ENCODE data around the gene DNAH1. TPM values are rescaled to one million over a fixed set of nuclear protein-coding genes. Genes with fewer than 3 reads are reported as not detected.

Gene DNAH1
- total RNA-seq, 5 donors from 2014 or later (not counting 1 experiment from before 2014, with no cell fraction given), result 41.5 to 72.0 (median 44.2) TPM

DNA sequence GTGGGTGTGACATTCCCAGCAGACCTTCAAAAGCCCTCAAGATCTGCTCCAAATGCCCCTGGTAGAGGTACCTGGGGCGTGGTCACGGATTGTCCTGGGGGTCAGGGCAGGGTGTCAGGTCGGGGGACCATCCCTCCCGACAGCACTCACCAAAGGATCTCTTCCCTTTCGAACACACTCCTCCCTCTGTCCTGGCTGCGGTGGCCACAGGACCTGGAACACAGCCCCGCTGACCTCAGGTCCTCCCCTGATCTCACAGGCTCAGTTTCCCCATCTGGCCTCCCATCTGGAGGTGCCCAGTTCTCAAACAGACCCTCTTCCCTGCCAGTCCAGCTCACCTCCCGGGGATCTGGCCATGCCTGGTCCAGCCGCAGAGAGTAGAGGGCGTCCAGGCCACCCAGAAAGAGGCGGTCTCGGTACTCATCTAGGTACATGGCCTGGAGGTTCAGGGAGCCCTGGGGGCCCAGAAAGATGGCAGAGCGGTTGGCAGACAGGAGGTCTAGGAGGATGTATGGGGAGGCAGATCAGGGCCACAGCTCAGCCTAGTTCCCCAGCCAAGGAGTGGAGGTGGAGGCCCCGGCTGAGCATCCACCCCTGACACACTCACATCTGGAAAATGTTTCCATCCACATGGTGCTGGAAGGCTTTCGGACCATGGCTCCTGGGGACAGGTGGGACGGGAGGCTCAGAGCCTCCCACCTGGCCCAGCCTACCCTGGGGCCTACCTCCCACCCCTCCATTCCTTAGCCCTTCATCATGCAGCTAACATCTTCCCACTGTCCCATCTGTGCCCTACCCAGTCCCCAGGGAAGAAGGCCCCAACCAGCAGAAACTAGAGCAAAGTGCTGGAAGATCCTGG, 126.5 kb downstream of the DNAH1 start:
- no peak overlapping the region for H3K27ac Mint-ChIP-seq
- WGBS (ENCODE audit: insufficient coverage), result 86% methylated on average over 14 of the region's 16 CpGs
- DNase-seq, result no peak

DNA sequence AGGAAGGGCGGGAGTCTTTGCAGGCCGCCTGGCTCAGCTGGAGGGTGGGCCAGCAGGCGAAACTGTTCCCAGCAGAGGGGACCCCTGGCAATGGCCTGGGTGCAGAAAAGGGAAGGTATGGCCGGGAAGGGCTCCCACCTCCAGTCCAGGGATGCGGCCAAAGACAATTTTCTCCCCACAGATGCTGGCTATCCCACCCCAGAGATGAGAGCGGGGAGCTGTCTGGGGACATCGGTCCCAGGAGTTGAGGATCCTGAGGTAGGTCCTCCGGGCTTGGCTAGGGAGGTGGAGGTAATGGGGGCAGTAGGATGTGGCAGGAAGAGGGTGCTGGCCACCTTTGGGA, 127.1 kb downstream of the DNAH1 start:
- no peak overlapping the region for H3K27ac Mint-ChIP-seq
- CTCF ChIA-PET, result no interaction called here

More for the DNA sequence above, 126.5 kb downstream of the DNAH1 start:
- ChIA-PET POLR2A (no interaction called here), CTCF (no interaction called here)
- peaks cover 8 to 14% (median 9%) of the 10 kb centered on the region in 3 donors for H3K4me1 Mint-ChIP-seq
- no peak overlapping the region for H3K27ac ChIP-seq (ENCODE audit: low read length)
- H3K27me3 ChIP-seq (replicated peaks in 1 of 2; ENCODE audit: control insufficient read depth in 2 of 2, extremely low read depth in 1 of 2, insufficient read depth in 2 of 2, low read length in 1 of 2), result peaks cover 0 to 10% of the 10 kb centered on the region in 2 experiments
- no peaks in the 10 kb centered on the region for H3K27me3 Mint-ChIP-seq
- no peaks in the 10 kb centered on the region for H3K9me3 ChIP-seq
- no peaks in the 10 kb centered on the region for H3K9me3 Mint-ChIP-seq
- H3K36me3 Mint-ChIP-seq, result no peaks in the 10 kb centered on the region
- H3K4me3 Mint-ChIP-seq, result no peak overlapping the region
- peaks cover 0 to 23% of the 10 kb centered on the region in 2 experiments for H3K4me1 ChIP-seq (ENCODE audit: control insufficient read depth in 1 of 2, extremely low read depth in 1 of 2, insufficient read depth in 2 of 2, low read length in 2 of 2)
- no peak for ATAC-seq (replicated peaks in 1 of 4)
- H3K4me3 ChIP-seq (ENCODE audit: control insufficient read depth in 1 of 2, extremely low read depth in 1 of 2, low read length in 1 of 2), result no peak overlapping the region
- no peaks in the 10 kb centered on the region for H3K36me3 ChIP-seq (ENCODE audit: control insufficient read depth in 2 of 2, extremely low read depth in 1 of 2, insufficient read depth in 1 of 2, low read length in 1 of 2)

DNA sequence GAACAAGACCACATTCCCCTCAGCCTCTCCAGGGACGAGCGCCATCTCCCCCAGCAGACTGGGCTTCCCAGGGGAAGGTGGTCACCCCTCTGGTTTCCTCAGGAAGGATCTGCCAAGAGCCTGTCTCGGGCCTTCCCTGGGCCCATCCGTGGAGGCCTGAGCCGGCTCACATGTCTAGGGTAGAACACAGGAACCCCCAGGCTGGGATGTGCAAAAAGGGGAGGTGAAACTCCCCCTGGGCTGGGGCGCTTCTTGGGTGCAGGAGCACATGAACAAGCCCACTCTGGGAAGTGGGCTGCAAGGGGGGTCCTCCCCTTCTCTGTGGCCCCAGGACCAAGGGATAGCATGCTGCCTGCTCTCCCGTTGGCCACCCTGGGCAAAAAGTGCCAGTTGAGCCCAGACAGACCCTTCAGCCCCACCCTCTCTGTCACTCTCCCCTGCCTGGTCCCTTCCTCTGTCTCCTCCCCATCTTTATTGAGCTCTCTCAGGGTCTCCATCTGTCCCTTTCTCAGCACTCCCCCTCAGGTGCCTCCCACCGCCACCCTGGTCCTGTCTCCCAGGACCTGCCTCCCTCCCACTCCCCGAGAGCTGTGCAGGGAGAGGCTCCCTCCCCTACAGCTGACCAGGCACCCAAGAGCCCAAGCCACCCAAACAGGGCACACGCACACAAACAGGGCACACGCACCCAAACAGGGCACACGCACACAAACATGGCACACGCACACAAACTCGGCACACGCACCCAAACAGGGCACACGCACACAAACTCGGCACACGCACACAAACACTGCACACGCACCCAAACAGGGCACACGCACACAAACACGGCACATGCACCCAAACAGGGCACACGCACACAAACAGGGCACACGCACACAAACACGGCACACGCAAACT, 127.9 kb downstream of the DNAH1 start:
- H3K9me3 ChIP-seq, result no peaks in the 10 kb centered on the region
- ChIA-PET CTCF (interaction anchor here (0.6 to 1.6 kb wide), 3 partner anchors 18 to 92 kb away, joined by 3 to 4 read pairs (median 3); partner anchors contain the start of gene UQCC5 (in 1 of the 2)), POLR2A (no interaction called here)
- DNase-seq (no peak), ATAC-seq (replicated peaks in 1 of 4) (no peak)
- H3K27me3 Mint-ChIP-seq, result no peaks in the 10 kb centered on the region
- no peak overlapping the region for H3K4me3 Mint-ChIP-seq
- WGBS (ENCODE audit: insufficient coverage), result 90% methylated on average over 20 of the region's 25 CpGs
- H3K4me1 Mint-ChIP-seq, result peaks cover 8 to 18% (median 9%) of the 10 kb centered on the region in 3 donors
- peak overlapping the region in 1 of 2 donors; percentile 2 for H3K4me3 ChIP-seq (ENCODE audit: control insufficient read depth in 1 of 2, extremely low read depth in 1 of 2, low read length in 1 of 2)
- peaks cover 0 to 23% of the 10 kb centered on the region in 2 experiments for H3K4me1 ChIP-seq (ENCODE audit: control insufficient read depth in 1 of 2, extremely low read depth in 1 of 2, insufficient read depth in 2 of 2, low read length in 2 of 2)
- no peak overlapping the region for H3K27ac ChIP-seq (ENCODE audit: low read length)
- no peaks in the 10 kb centered on the region for H3K36me3 Mint-ChIP-seq
- H3K27me3 ChIP-seq (replicated peaks in 1 of 2; ENCODE audit: control insufficient read depth in 2 of 2, extremely low read depth in 1 of 2, insufficient read depth in 2 of 2, low read length in 1 of 2), result peaks cover 0 to 10% of the 10 kb centered on the region in 2 experiments
- H3K9me3 Mint-ChIP-seq, result no peaks in the 10 kb centered on the region
- H3K27ac Mint-ChIP-seq, result no peak overlapping the region
- no peaks in the 10 kb centered on the region for H3K36me3 ChIP-seq (ENCODE audit: control insufficient read depth in 2 of 2, extremely low read depth in 1 of 2, insufficient read depth in 1 of 2, low read length in 1 of 2)

More for the DNA sequence above, 127.1 kb downstream of the DNAH1 start:
- Mint-ChIP-seq H3K9me3 (no peaks in the 10 kb centered on the region), H3K27me3 (no peaks in the 10 kb centered on the region), H3K4me3 (no peak overlapping the region), H3K4me1 (peaks cover 8 to 18% (median 9%) of the 10 kb centered on the region in 3 donors), H3K36me3 (no peaks in the 10 kb centered on the region)
- ATAC-seq (replicated peaks in 1 of 4) (no peak), DNase-seq (no peak)
- POLR2A ChIA-PET, result no interaction called here
- no peaks in the 10 kb centered on the region for H3K9me3 ChIP-seq
- WGBS (ENCODE audit: insufficient coverage), result no CpG with 5 or more reads among the region's 8 CpGs
- H3K4me3 ChIP-seq (ENCODE audit: control insufficient read depth in 1 of 2, extremely low read depth in 1 of 2, low read length in 1 of 2), result no peak overlapping the region
- peaks cover 0 to 23% of the 10 kb centered on the region in 2 experiments for H3K4me1 ChIP-seq (ENCODE audit: control insufficient read depth in 1 of 2, extremely low read depth in 1 of 2, insufficient read depth in 2 of 2, low read length in 2 of 2)
- H3K36me3 ChIP-seq (ENCODE audit: control insufficient read depth in 2 of 2, extremely low read depth in 1 of 2, insufficient read depth in 1 of 2, low read length in 1 of 2), result no peaks in the 10 kb centered on the region
- H3K27ac ChIP-seq (ENCODE audit: low read length), result no peak overlapping the region
- H3K27me3 ChIP-seq (replicated peaks in 1 of 2; ENCODE audit: control insufficient read depth in 2 of 2, extremely low read depth in 1 of 2, insufficient read depth in 2 of 2, low read length in 1 of 2), result peaks cover 0 to 10% of the 10 kb centered on the region in 2 experiments

DNA sequence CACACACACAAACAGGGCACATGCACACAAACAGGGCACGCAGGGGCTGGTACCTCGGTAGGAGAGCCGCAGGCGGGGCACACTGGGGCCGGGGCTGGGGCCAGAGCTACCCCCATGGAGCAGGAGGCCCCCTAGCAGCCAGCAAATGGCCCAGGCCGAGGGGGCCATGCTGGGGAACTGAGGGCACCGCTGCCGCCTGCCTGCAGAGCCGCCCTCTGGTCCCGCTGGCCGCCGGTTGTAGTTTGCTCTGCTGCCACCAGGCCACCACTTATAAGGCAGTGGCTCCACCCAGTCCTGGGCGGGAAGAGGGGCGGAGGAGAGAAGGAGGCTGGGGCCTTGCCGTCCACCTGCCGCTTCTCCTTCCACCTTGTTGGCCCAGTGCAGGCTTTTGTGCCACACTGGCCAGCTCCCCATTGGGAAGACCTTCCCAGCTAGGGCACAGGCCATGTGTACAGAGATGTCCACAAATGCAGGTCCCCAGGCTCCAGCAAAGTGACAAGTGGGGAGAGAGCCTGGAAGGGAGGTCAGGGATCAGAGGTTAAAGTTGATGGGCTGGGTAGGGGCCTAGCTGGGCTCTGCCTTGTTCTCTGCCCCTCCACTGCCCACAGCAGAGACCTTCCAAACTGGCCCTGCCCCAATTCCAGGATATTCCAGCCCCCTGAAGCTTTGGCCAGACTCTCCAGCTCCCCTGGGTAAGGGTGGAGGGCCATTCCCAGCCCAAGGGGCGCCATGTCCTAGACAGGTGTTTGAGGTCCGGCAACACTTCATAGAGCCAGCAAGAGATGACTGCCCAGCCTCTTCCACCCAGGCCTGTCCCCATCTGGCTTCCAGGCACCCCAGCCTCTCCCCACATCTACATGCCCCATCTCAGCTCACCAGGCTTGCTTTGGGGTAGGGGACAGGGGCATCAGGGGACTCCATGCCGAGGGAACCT, 129.0 kb downstream of the DNAH1 start, which contains the start of gene SEMA3G:
Gene SEMA3G, minus strand, starts transcription at position 244 of the 934 bp plus-strand sequence. Its CDS starts 76 bp downstream, at position 168.
- Mint-ChIP-seq H3K4me1 (peaks cover 8 to 18% (median 9%) of the 10 kb centered on the region in 3 donors), H3K9me3 (no peaks in the 10 kb centered on the region), H3K27me3 (no peaks in the 10 kb centered on the region), H3K36me3 (no peaks in the 10 kb centered on the region), H3K4me3 (no peak within 1 kb of the TSS), H3K27ac (peak within 1 kb of the TSS in 1 of 2 donors; percentile 31)
- H3K9me3 ChIP-seq, result no peaks in the 10 kb centered on the region
- H3K27me3 ChIP-seq (replicated peaks in 1 of 2; ENCODE audit: control insufficient read depth in 2 of 2, extremely low read depth in 1 of 2, insufficient read depth in 2 of 2, low read length in 1 of 2), result peaks cover 0 to 10% of the 10 kb centered on the region in 2 experiments
- 35% methylated on average over 13 of the region's 19 CpGs for WGBS (ENCODE audit: insufficient coverage)
- H3K36me3 ChIP-seq (ENCODE audit: control insufficient read depth in 2 of 2, extremely low read depth in 1 of 2, insufficient read depth in 1 of 2, low read length in 1 of 2), result no peaks in the 10 kb centered on the region
- H3K27ac ChIP-seq (ENCODE audit: low read length), result no peak within 1 kb of the TSS
- ChIA-PET CTCF (interaction anchor here (0.6 to 3.8 kb wide), 8 partner anchors 17 to 235 kb away, joined by 3 to 24 read pairs (median 3); partner anchors contain the start of gene UQCC5 (in 1 of the 2)), POLR2A (no interaction called here)
- H3K4me1 ChIP-seq (ENCODE audit: control insufficient read depth in 1 of 2, extremely low read depth in 1 of 2, insufficient read depth in 2 of 2, low read length in 2 of 2), result peaks cover 0 to 23% of the 10 kb centered on the region in 2 experiments
- H3K4me3 ChIP-seq (ENCODE audit: control insufficient read depth in 1 of 2, extremely low read depth in 1 of 2, low read length in 1 of 2), result peak within 1 kb of the TSS in 1 of 2 donors; percentile 2
- peak; percentile 92 to 97 (median 93) for ATAC-seq (replicated peaks in 1 of 4)
- DNase-seq, result peak; percentile 42 to 81 (median 69)

DNA sequence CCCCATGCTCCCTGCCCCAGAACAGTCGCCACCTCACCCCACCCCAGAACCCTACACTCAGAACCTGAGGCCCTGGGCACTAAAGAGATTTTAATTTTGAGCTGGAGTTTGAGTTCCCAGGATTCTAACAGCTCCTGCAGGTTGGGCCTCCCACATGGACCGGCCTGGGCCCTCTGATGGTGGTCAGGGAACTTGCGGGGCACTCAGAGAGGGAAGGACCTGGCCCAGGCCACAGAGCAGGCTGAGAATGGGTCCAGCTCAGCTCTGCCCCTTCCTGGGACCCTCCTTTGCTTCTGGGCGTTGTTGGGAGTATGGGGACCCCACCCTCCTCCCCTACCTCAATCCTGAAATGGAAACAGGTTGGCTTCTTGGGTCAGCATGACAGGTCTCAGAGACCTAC, 129.9 kb downstream of the DNAH1 start:
- Histone ChIP-seq H3K9me3 (no peaks in the 10 kb centered on the region), H3K4me3 (ENCODE audit: control insufficient read depth in 1 of 2, extremely low read depth in 1 of 2, low read length in 1 of 2) (no peak overlapping the region), H3K36me3 (ENCODE audit: control insufficient read depth in 2 of 2, extremely low read depth in 1 of 2, insufficient read depth in 1 of 2, low read length in 1 of 2) (no peaks in the 10 kb centered on the region), H3K27ac (ENCODE audit: low read length) (no peak overlapping the region), H3K27me3 (replicated peaks in 1 of 2; ENCODE audit: control insufficient read depth in 2 of 2, extremely low read depth in 1 of 2, insufficient read depth in 2 of 2, low read length in 1 of 2) (peaks cover 0 to 10% of the 10 kb centered on the region in 2 experiments), H3K4me1 (ENCODE audit: control insufficient read depth in 1 of 2, extremely low read depth in 1 of 2, insufficient read depth in 2 of 2, low read length in 2 of 2) (peaks cover 0 to 23% of the 10 kb centered on the region in 2 experiments)
- ChIA-PET POLR2A (interaction anchor here in 1 of 2 donors (0.6 kb wide), 1 partner anchor 936 kb away, joined by 5 read pairs; no protein-coding TSS in a partner anchor), CTCF (interaction anchor here (1.0 to 3.8 kb wide), 6 partner anchors 18 to 107 kb away, joined by 3 to 24 read pairs (median 4); no protein-coding TSS in a partner anchor)
- ATAC-seq (replicated peaks in 1 of 4) (no peak), DNase-seq (no peak)
- peaks cover 8 to 18% (median 9%) of the 10 kb centered on the region in 3 donors for H3K4me1 Mint-ChIP-seq
- H3K9me3 Mint-ChIP-seq, result no peaks in the 10 kb centered on the region
- H3K27me3 Mint-ChIP-seq, result no peaks in the 10 kb centered on the region
- 80% methylated on average over 3 of the region's 4 CpGs for WGBS (ENCODE audit: insufficient coverage)
- H3K4me3 Mint-ChIP-seq, result no peak overlapping the region
- H3K36me3 Mint-ChIP-seq, result no peaks in the 10 kb centered on the region
- no peak overlapping the region for H3K27ac Mint-ChIP-seq

Data from T-cell (primary cell).